Glutamatergic neuron (in vitro differentiated cells): ENCODE data around the gene DISC1. TPM values are rescaled to one million over a fixed set of nuclear protein-coding genes. Genes with fewer than 3 reads are reported as not detected.
A peak's percentile ranks its signal among the peaks of the same experiment; 100 is the strongest.

Source experiments
- DNase-seq: peaks from one replicate; pipeline ENCODE4 v3.0.0; 2022
- H3K27ac Mint-ChIP-seq: one replicate; pipeline ENCODE4 v1.8.0; 2020; ENCODE audit warnings: mild to moderate bottlenecking, mixed read lengths, inconsistent platforms; ENCODE audit not compliant: unreplicated experiment
- H3K27me3 Mint-ChIP-seq: one replicate; pipeline ENCODE4 v1.8.0; 2020; ENCODE audit warnings: mild to moderate bottlenecking, moderate library complexity, mixed read lengths, inconsistent platforms; ENCODE audit not compliant: unreplicated experiment
- H3K36me3 Mint-ChIP-seq: one replicate; pipeline ENCODE4 v1.8.0; 2020; ENCODE audit warnings: mild to moderate bottlenecking, mixed read lengths, inconsistent platforms; ENCODE audit not compliant: unreplicated experiment
- H3K4me1 Mint-ChIP-seq: one replicate; pipeline ENCODE4 v1.8.0; 2020; ENCODE audit warnings: mild to moderate bottlenecking, low read depth, mixed read lengths, inconsistent platforms; ENCODE audit not compliant: unreplicated experiment
- H3K4me3 Mint-ChIP-seq: one replicate; pipeline ENCODE4 v1.8.0; 2020; ENCODE audit warnings: mild to moderate bottlenecking, mixed read lengths, inconsistent platforms; ENCODE audit not compliant: unreplicated experiment
- H3K9me3 Mint-ChIP-seq: one replicate; pipeline ENCODE4 v1.8.0; 2020; ENCODE audit warnings: mild to moderate bottlenecking, moderate library complexity, mixed read lengths, inconsistent platforms; ENCODE audit not compliant: unreplicated experiment
- CTCF ChIP-seq: fragments of 200-600 bp; sonication (generic); IDR thresholded peaks from one replicate; pipeline ENCODE4 v1.5.0; 2021; ENCODE audit not compliant: partially characterized antibody, unreplicated experiment
- total RNA-seq: library from RNA; stranded (reverse); fragmentation: NEBNext Ultra II Directional; extraction: Animal tissue kit (Norgen Biotek cat#: 25700); gene quantifications from one replicate; pipeline ENCODE4 v1.2.1, GENCODE V29; 2021; ENCODE audit not compliant: unreplicated experiment

The DISC1 gene
- total RNA-seq, 1 donor from 2014 or later, result 9.1 TPM

- no peaks in the 10 kb centered on the region for H3K36me3 Mint-ChIP-seq
- H3K9me3 Mint-ChIP-seq, result peaks cover 13% of the 10 kb centered on the region
- peaks cover 8% of the 10 kb centered on the region for H3K27me3 Mint-ChIP-seq
- H3K27ac Mint-ChIP-seq, result peak overlapping the region; percentile 93
- H3K4me1 Mint-ChIP-seq, result peaks cover 34% of the 10 kb centered on the region
- peak; percentile 44 for TF ChIP-seq CTCF
- DNase-seq, result peak; percentile 68
- H3K4me3 Mint-ChIP-seq, result peak overlapping the region; percentile 63
These were observed 409.8 kb downstream of the DISC1 start for GRCh38 chr1:232036181-232036933.

GRCh38 chr1:232037774-232038388, 411.3 kb downstream of the DISC1 start:
- no peak for TF ChIP-seq CTCF
- Mint-ChIP-seq H3K9me3 (peaks cover 13% of the 10 kb centered on the region), H3K27ac (peak overlapping the region; percentile 86), H3K4me3 (no peak overlapping the region), H3K4me1 (peaks cover 35% of the 10 kb centered on the region), H3K36me3 (no peaks in the 10 kb centered on the region), H3K27me3 (peaks cover 8% of the 10 kb centered on the region)
- DNase-seq, result no peak

- TF ChIP-seq CTCF, result no peak
- H3K9me3 Mint-ChIP-seq, result peaks cover 14% of the 10 kb centered on the region
- peaks cover 8% of the 10 kb centered on the region for H3K27me3 Mint-ChIP-seq
- DNase-seq, result no peak
- H3K4me1 Mint-ChIP-seq, result peaks cover 36% of the 10 kb centered on the region
- no peak overlapping the region for H3K4me3 Mint-ChIP-seq
- H3K36me3 Mint-ChIP-seq, result no peaks in the 10 kb centered on the region
- H3K27ac Mint-ChIP-seq, result peak overlapping the region; percentile 86
These were observed 412.4 kb downstream of the DISC1 start for GRCh38 chr1:232038706-232039677.

- Mint-ChIP-seq H3K4me1 (peaks cover 40% of the 10 kb centered on the region), H3K27me3 (peaks cover 8% of the 10 kb centered on the region), H3K36me3 (no peaks in the 10 kb centered on the region), H3K4me3 (no peak overlapping the region), H3K9me3 (peaks cover 16% of the 10 kb centered on the region), H3K27ac (peak overlapping the region; percentile 11)
- DNase-seq, result no peak
- TF ChIP-seq CTCF, result no peak
These were observed 413.7 kb downstream of the DISC1 start for GRCh38 chr1:232040260-232040659.
